GM20000 (cell line): Measurements from ENCODE around the gene BRMS1.

Source experiments
- DNase-seq: peaks from one replicate; pipeline ENCODE4 v3.0.0; 2012; ENCODE audit warnings: low spot score
- CTCF ChIP-seq: IDR thresholded peaks from 2 replicates; pipeline ENCODE4 v1.5.1; 2012; ENCODE audit warnings: mild to moderate bottlenecking, control low read depth; ENCODE audit errors: extremely low read depth, missing control alignments

BRMS1 gene

GRCh38 chr11:66327171-66328030, 17.5 kb downstream of the BRMS1 start:
- no peak for TF ChIP-seq CTCF
- DNase-seq: no peak

- DNase-seq: no peak
- TF ChIP-seq CTCF: no peak
These were observed 18.4 kb downstream of the BRMS1 start for GRCh38 chr11:66326261-66327111.

GRCh38 chr11:66325263-66325671, 19.6 kb downstream of the BRMS1 start:
- TF ChIP-seq CTCF: no peak
- DNase-seq: no peak

- no peak for DNase-seq
- no peak for TF ChIP-seq CTCF
These were observed 20.2 kb downstream of the BRMS1 start for GRCh38 chr11:66324664-66325063.

GRCh38 chr11:66323684-66324083, 21.2 kb downstream of the BRMS1 start:
- no peak for DNase-seq
- TF ChIP-seq CTCF: no peak

- TF ChIP-seq CTCF: no peak
- no peak for DNase-seq
These were observed 22.0 kb downstream of the BRMS1 start for GRCh38 chr11:66322732-66323427.
